NCI-H2081 treated with DMSO at 0.1 percent for 48 hours (cell line): Measurements from ENCODE around the gene CEP104.

Experiments used
- DNase-seq: peaks from one replicate; lab custom pipeline; 2025; lab: John Stamatoyannopoulos, UW

The CEP104 gene

DNA sequence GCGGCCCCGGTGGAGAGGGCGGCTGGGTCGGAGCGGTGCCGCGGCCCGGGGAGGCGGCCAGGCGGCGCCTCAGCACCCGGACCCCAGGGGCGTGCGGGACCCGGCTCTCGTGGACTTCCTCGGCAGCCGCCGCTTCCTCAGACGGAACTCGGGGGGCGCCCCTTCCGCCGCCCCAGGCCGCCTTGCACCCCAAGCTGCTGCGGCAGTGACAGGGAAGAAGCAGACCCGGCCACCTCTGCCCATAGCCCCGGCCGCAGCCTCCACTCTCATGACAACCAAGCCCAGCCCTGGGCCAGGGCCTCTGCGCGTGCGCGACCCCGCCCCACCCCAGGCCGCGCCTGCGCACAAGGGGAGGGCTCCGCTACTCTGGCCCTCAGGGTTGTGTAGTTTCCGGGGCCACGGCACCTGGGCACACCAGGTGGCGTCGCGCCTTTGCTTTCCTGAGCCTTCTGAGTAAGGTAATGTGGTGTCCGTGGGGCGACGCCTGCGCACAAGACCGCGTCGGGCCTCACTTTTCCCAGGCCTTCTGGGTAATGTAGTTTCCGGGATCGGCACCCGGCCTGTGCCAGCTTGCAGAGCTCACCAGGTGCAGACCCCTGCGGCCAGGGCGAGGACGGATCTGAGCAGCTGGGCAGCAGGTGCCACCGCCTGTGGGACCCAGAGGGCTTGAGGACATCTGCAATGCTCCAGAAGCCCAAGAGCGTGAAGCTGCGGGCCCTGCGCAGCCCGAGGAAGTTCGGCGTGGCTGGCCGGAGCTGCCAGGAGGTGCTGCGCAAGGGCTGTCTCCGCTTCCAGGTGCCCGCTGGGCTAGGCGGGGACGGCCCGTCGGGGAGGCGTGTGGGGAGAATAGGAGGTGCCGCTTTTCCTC is at the start of gene CEP104, which contains the start of gene DFFB:
CEP104 (minus strand) TSS at position 289 of the 868 bp plus-strand sequence. CDS start 4,804 bp downstream, outside the sequence.
DFFB (plus strand) TSS at position 554 of the 868 bp plus-strand sequence; CDS start at position 682, 128 bp downstream.
- peak; percentile 91 for DNase-seq

DNA sequence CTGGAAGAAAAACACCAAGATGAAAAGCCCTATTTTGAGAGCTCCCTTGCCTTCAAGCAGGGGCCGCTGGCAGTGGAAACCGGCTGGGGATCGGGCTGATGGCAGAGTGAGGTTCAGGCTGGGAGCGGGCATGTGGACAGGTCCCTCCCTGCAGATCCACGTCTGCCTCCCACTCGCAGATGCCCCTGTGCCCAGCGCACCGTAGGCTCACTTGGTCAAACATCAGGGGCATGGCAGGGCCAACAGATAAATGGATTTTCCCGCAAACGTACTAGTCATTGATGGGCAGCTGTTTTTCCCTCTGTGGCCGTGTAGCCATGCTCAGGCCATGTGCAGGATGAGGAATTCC is 49.6 kb upstream of the CEP104 start:
- DNase-seq = no peak

DNA sequence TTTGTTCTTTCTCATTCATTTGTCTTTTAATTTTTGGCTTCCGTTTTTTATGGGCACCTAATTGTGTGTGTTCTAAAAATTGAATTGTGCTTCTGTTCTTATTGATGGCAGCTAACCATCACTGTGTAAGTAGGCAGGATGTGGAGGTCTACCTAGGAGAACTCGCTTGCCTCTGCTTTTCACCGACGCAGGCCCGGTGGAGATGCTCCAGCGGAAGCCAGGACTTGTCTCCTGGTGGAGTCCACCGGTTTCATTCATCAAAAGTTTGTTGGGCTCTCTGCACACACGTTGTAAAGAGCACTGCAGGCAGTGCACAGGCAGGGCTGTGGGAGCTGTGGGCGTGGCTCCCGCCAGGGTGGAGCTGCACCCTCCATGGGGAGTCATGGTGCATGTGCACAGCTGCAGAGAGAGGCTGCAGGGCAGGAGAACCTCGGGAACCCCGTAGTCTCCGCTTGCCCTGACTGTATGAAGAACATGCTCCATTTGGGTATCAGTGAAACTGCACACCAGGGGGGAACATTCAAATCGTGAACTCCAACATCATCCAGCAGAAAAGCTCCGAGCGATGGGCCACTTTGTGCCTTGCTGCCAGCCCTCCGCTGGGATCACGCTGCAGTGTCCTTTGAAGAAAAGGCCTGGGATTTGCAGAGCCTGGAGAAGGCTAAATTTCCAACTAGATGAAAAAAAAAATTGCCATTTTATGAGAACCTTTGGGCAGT is 49.1 kb upstream of the CEP104 start:
- no peak for DNase-seq

DNA sequence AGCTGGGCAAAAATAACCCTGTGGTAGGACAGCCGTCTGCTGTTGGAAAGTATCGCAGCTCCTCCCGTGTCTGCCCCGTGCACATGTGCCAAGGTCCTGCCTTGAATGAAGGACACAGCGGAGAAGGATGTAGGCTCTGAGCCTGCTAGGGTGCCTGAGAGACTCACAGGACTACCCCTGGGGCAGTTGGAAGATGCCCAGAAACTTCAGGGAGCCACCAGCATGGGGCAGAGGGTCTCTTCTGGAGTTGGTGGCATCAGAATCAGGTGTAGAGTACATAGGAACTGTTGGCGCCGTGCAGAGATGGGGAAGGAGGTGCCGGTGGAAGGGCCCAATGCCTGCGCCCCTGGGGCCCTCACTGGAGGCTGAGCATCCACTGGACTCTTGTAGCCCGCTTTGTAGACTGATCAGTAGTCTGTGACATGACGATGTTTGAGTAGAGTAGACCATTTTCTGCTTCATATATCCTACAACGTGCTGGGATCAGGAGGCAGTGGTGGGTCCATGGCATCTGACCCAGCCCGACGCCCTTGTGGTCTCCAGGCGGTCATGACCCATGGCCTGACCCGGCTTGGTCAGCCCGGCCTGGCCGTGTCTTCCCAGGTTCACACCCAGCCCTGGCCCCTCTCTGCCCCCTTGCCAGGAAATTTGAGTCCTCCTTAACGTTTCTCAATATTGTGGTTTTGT is 48.4 kb upstream of the CEP104 start:
- DNase-seq = no peak

DNA sequence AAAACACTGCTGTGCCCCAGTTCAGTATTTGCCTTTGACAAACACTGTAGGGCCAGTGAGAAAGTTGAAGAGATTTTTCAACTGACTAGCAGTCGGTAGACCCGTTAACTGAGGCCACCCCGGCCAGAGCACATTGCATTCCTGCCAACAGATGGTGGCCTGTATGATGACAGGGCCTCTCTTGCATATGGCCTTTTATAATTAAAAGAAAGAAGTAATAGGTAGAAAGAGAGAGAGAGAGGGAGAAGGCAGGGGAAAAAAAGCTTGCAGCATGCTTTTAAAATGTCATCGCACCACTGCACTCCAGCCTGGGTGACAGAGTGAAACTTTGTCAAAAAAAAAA is 47.8 kb upstream of the CEP104 start:
- no peak for DNase-seq

DNA sequence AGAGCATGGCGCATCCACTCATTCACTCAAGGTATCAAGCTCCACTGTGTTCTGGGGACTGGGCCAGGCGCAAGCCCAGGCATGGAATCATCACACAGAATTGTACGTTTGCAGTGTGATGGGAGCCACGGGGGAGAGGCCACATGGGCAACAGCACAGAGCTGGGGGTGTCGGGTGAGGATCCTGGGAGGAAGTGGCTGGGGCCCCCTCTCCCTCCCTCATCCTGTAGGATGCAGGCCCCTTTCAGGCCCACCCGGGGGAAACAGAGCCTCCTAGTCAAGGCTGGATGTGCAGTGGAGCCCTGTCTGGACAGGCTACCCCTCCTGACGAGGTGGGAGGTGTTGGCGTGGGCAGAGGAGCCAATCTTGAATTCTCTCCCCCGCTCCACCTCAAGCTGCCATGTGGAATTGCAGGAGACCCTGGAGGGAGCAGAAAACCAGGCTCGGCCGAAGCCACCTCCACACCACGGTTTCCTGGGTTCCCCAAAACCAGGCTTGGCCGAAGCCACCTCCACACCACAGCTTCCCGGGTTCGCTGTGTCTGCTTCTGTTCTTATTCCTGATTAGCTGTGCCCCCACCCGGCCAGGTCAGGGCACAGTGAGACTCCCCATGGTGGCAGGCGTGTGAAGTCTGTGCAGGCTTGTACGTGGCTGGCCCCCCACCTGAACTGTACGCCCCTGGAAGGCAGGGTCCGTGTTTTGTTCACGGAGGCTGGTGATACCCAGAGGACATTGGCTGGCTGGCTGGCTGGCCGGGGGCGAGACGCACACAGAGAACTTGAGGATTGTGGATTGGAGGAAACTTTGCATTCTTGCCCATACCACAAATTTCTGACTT is 47.2 kb upstream of the CEP104 start:
- no peak for DNase-seq

DNA sequence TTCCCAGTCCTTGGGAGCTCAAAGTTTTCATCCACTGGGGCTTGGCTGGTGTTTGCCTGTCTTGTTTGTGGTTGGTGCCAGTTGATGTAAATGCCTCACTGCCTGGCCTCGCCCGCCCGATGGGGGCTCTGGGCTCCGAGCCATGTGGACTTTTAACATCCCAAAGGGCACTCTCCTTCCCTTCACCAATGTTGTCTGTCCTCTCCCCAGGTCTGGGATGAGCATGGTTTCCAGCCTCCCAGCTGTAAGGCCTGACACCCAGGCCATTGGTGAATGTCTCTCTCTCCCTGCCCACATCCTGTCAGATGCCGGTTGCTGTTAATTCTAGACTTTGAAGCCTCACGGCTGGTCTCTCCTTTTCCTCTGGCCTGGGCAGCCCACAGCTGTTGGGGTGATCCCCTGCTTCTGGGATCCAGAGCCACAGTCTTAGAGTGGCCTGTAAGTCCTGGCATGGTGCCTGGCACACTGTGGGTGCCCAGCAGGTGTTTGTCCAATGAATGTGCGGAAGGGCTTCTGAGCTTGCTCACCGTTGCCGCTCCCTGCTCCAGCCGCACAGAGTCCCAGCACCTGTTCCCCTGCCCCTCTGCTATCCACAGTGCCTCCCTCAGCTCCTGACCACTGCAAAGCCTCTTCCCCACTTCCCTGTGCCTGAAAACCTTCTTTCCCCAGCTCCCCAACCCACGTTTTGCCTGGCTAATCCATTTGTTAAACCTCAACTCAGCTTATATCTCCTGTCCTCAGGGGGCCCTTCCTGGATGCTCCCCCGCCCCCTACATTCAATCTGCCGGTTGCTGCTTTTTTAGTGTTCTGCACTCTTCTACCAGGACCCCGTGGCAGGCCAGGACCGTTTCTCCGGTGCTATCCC is 46.4 kb upstream of the CEP104 start:
- DNase-seq = peak; percentile 46

DNA sequence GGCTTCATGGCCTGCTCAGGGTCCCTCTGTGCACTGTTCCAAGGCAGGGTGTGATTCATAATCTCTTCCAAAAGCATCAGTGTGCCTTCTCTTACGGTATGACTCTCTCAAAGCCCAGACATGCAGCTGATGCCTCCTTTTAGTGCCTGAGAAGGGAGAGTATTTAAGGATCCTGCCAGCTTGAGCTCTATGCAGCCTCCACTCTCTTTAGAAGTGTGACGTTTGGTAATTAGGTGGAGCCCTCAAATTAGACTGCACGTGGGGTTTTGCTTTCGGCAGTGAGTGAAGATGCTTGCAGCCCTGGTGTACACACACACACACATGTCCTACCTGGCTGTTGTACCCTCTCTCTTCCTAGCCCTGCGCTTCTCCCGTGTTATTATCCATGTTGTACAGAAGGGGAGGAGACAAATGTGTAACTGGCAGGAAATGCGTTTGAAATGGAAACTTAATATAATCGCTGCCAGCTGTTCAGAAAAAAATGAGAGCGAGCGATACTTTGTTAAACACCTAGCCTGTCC is 45.6 kb upstream of the CEP104 start:
- no peak for DNase-seq

DNA sequence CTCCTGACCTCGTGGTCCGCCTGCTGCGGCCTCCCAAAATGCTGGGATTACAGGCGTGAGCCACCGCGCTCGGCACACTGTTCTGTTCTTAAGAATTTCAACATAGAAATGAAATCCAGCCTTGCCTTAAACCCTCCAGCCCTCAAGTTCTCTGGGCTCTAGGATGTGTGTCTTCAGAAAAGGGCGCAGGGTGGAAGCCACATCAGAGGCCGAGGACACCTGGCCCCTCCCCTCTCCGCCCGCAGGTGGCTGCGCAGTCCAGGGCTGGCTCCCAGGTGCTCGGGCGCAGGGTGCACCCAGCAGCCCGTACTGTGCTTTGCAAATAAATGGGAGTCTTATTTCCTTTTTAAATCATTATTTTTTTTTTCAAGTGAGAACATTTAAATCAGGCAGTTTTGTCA is 45.1 kb upstream of the CEP104 start:
- DNase-seq = no peak

DNA sequence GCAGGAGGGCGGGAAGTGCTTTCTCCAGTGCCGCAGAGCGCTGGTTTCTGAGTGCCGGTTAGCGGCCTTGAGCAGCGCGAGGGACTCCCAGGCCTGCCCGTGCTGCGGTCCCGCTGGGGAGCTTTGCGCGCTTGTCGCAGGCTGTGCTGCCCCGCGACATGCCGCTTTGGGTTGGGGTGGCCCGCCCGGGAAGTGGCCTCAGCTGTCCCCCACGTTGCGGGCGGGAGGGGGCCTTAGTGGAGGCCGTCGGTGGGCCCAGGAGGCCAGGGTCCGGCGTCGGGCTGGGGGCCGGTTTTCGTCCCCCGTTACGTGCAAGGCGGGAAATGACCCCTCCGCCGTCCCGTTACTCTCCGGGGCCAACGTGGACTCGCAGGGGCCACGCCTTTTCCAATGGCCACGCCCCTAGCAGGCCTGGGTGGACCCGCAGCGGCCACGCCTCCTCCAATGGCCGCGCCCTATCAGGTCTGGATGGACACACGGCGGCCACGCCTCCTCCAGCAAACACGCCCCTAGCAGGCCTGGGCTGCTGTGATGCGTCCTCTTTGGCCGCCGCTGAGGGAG is 44.0 kb upstream of the CEP104 start:
- peak; percentile 55 for DNase-seq

DNA sequence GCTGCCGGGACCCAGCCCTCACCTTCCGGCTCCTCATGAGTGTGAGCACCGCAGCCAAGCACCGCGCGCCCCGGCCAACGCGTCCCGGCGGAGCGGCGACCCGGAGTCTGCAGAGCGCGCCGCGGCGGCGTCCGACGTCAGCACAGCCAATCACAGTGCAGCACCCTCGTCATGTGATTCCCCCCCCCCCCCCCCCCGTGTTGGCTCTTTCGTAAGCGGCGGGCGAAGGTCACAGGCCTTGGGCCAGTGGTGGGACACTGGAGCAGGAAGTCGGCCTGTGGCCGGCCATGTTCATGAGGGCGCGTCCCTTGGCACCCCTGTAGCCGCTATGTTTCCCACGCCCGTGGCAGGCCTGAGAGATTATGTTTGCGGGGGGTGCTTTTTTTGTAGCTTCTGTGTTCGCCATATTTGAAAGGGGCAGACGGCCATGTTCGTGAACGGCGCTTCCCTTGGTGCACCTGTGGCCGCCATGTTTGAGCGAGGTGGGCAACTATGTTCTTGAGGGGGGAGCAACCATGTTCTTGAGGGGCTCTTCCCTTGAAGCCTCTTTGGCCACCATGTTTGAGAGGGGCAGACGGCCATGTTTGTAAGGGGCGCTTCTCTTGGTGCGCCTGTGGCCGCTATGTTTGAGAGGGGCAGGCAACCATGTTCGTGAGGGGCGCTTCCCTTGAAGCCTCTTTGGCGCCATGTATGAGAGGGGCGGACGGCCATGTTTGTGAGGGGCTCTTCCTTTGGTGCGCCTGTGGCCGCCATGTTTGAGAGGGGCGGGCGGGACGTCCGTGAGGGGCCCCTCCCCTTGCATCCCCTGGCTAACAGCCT is 43.3 kb upstream of the CEP104 start, which contains the start of gene C1orf174:
C1orf174 (minus strand) TSS at position 123 of the 819 bp plus-strand sequence; CDS start at position 37, 86 bp downstream.
- peak; percentile 97 for DNase-seq

DNA sequence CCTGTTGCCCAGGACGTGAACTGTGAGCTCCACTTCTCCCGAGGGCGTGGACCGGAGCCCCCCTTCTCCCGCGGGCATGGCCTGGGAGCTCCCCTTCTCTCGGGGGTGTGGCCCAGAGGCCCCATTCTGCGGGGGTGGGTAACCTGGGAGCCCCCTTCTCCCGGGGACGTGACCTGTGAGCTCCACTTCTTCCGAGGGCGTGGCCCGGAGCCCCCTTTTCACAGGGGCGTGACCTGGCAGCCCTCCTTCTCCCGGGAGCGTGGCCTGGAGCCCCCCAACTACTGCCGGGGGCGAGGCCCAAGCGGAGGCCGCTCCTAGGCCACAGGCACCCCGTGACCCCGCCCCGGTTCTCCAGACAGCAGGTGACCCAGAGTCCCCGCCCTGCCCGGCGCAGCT is 42.7 kb upstream of the CEP104 start:
- no peak for DNase-seq

DNA sequence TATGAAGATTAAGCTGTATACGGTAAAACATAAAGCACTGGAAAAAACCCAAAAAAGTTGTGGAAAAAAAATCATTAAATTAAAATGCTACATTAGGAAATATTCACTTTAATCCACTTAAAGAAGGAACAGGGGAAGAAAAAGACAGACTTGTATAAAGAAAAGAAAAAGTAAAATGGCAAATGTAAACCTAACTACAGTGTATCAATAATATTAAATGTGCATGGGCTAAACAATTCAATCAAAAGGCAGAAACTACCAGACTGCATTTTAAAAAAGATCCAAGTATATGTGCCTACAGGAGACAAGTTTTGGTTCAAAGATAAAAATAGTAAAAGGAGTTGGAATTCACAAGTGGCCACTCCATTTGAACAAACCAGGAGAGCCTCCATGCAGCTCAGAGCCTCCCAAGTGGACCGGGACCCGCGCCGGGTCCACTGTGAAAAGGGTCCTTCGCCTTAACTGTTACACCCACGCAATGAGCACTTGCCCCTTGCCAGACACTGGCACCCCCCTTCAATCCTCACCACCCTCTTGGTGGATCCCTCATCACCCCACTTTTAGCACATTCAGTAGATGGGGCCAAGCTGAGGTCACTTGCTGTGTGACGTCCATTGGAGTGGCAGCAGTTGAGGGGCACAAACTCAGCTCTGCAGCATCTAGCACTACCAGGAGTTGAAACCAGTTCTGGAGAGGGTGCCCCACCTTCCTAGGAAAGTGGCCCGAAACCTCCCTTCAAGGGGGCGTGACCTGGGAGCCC is 42.2 kb upstream of the CEP104 start:
- no peak for DNase-seq

DNA sequence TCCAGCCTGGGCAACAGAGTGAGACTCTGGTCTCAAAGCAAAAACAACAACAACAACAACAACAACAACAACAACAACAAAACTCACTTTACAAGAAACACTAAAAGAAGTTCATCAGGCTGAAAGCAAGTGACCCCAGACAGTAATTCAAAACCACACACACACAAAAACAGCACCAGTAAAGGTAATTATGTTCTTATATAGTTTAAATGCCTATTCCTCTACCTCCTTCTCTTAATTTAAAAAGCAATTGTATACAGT is 41.4 kb upstream of the CEP104 start:
- no peak for DNase-seq

DNA sequence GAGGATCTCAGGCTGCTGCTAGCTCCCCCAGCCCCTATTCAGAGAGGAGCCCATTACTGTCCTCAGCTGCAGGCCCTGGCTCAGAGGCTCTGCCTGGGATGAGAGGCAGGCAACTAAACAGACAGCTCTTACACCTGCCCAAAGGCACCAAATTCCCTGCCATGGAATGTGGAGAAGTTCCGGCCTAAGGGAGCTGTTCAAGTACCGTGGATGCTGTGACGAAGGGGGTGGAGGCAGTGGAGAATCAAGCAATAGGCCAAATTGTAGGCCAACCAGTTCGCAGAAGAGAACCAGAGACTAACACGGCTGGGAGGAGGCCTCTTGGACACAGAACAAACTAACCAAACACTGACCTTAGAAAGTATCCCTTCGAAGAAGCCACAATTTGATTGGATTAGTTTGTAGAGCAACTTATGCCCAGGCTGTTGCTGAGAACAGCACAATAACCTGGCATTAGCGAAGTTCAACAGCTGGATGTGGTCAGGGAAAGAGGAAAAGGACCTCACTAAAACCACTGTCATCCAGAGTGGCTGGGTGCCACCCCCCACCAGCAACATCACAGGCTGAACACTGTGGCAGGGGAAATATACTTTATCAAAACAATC is 39.5 kb upstream of the CEP104 start:
- no peak for DNase-seq

DNA sequence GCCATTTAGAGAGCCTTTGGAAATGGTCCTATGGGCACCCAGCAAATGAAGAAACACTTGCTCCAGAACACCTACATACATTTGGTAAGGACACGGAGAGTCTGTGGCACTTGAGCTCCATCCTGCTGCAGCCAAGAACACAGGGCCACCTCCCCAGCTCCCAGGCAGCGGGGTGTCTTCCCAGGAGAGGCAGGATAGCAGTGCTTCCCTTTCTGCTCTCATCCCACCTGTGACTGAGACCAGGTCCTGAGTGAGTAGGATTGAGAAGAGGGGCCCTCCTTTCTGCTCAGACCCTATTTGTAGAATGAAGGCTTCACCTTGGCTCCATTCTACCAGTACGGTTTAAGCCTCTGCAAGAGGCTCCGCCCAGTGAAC is 38.9 kb upstream of the CEP104 start:
- no peak for DNase-seq

DNA sequence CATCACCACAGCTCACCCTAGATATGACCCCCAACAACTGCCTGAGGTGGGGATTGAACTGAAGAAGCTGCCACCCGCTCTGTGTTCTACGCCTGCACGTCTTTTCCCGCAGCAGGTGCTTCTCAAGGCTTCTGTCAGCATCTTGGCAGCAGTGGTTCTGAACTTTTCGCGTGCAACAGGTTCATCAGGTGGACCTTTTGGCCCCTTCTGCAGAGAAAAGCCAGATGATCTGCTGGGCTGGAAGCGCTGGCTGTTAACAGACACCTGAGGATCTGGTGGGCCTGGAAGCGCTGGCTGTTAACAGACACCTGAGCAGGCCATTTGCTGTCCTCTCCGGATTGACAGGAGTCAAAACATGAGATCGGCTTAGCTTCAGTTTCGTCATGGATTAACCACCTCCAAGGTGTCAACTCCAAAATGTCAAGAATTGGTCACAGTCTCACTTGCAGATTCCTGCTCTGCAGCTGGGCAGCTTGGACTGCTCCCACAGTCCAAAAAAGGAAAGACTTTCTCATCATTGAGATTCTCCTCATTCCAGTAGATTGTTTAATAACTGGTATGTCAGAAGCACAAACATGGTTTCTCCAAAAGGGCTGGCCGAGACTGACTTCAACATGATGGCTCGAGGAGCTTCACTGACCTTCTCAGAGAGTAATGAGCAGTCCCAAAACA is 38.4 kb upstream of the CEP104 start:
- DNase-seq = no peak
